Vagina (tissue), 2 donors: Measurements from ENCODE around the gene ZBTB20.

Experiments
- POLR2A ChIP-seq, 2 donors: fragments of 450-650 bp; IDR thresholded peaks; one replicate each; pipeline ENCODE4 v1.6.1; 2017; ENCODE audit warnings: antibody characterized with exemption in 2 of 2, mild to moderate bottlenecking in 2 of 2, moderate library complexity in 2 of 2
- POLR2AphosphoS5 ChIP-seq, 2 donors: sonication (generic); formaldehyde crosslinking; IDR thresholded peaks; one replicate each; pipeline ENCODE4 v1.9.0; 2017; ENCODE audit warnings: antibody characterized with exemption in 2 of 2, mild to moderate bottlenecking in 2 of 2, low read depth in 1 of 2; ENCODE audit not compliant: insufficient read depth in 1 of 2

DNA sequence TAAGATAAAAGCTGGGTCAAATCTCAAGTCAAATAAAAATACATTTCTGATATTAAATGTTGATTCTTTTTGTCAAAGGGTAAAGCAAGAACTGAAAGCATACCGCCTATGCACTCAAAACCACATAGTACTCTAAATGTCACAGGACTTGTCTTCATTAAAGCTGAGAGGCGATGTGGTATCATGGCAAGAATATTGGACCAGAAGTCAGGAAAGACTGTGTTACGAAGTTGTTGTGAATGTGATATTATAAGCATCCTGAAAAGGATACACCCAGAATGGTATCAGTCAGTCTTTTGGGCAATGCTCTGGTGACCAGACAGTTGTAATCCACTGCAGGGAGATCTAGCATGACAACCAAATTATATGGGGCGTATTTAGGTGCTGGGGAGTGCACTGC, 819.4 kb downstream of the ZBTB20 start:
- TF ChIP-seq POLR2AphosphoS5 (IDR thresholded peaks at IDR 0.05; ENCODE audit: insufficient read depth in 1 of 2, low read depth in 1 of 2) (no peak), POLR2A (IDR thresholded peaks at IDR 0.05) (no peak)
